ENCODE results near the gene RETSAT.

Gene RETSAT

DNA sequence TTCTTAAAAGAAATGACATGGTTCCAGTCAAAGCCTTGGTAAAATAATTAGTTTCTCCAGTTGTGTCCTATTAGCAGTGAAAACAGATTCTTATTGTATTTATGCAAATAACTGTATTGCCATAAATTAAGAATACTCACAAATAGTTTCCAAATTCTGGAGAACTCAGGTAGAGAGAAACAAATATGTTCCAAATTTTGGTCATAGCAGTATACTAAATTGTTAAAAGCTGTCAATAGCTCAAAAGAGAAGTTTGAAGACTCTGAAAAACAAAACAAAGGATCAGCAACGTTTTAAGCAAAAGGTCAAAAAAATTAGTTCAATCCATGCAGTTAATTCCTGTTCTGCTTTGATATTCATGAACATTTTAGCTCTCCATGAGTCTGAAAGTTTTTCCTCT is 25.7 kb upstream of the RETSAT start:
- H3K4me3 ChIP-seq (ENCODE audit: low read depth, low read length) = no peak overlapping the region
- no peak for DNase-seq (ENCODE audit: low read depth)
- no peak for TF ChIP-seq CTCF (IDR thresholded peaks at IDR 0.05; ENCODE audit: low read depth, low read length, missing control alignments)

- H3K4me3 ChIP-seq (ENCODE audit: low read depth, low read length) = no peak overlapping the region
- DNase-seq (ENCODE audit: low read depth) = no peak
- TF ChIP-seq CTCF (IDR thresholded peaks at IDR 0.05; ENCODE audit: low read depth, low read length, missing control alignments) = no peak
These were observed 23.9 kb upstream of the RETSAT start for GRCh38 chr2:85378257-85378656.

DNA sequence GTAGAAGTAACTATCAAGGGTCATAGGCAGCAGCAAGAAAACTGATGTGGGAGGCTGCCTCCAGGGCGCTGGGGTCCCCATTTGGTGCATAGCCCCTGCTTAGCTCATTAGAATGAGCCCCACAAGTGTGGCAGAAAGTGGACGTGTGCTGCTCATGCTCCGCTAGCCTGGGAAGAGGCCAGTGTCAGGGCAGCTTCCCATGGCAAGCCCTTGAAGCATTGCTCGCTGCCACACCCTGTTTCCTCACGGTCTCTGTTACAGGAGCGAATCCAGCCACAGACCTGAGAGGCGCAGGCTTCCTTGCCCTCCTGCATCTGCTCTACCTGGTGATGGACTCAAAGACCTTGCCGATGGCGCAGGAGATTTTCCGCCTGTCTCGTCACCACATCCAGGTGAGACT is 22.8 kb upstream of the RETSAT start:
- no peak overlapping the region for H3K4me3 ChIP-seq (ENCODE audit: low read depth, low read length)
- no peak for TF ChIP-seq CTCF (IDR thresholded peaks at IDR 0.05; ENCODE audit: low read depth, low read length, missing control alignments)
- DNase-seq (ENCODE audit: low read depth) = no peak

- TF ChIP-seq CTCF (IDR thresholded peaks at IDR 0.05; ENCODE audit: low read depth, low read length, missing control alignments) = no peak
- DNase-seq (ENCODE audit: low read depth) = no peak
- no peak overlapping the region for H3K4me3 ChIP-seq (ENCODE audit: low read depth, low read length)
These were observed 22.1 kb upstream of the RETSAT start for GRCh38 chr2:85376291-85377065.

DNA sequence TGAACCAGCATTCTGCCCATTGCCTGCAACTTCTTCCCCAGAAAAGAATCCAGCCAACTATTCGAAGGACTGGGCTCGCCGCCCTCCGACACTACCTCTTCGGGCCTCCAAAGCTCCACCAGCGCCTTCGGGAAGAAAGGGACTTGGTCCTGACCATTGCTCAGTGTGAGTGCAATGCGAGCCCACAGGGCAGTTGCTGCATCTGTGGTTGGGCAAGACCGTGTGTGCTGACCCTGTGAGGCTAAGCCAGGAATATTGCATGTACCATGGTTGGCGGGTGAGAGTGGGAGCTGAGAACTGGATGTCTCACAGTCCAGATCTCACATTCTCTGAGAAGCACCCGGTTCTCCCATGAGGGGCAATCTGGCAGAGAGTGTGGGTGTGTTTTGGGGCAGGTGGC is 16.7 kb upstream of the RETSAT start:
- DNase-seq (ENCODE audit: low read depth) = no peak
- no peak overlapping the region for H3K4me3 ChIP-seq (ENCODE audit: low read depth, low read length)
- TF ChIP-seq CTCF (IDR thresholded peaks at IDR 0.05; ENCODE audit: low read depth, low read length, missing control alignments) = no peak

DNA sequence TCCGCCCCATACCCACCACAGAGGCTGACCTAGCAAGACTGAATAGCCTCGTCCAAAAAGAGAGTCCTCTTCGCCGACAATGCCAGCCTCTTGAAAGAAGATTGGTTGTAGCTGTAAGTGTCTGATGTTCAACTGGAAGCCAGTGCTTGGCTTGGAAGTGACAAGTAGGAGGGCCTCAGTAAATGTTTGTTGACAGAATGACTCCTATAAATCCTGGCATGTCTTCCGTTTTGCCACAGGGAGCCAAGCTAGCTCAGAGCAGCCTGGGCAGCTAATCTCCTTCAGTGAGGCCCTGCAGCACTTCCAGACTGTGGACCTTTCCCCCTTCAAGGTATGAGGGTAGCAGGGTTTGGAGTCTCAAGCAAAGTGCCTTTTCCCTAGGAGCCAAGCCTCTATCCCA is 15.2 kb upstream of the RETSAT start:
- no peak for TF ChIP-seq CTCF (IDR thresholded peaks at IDR 0.05; ENCODE audit: low read depth, low read length, missing control alignments)
- DNase-seq (ENCODE audit: low read depth) = no peak
- no peak overlapping the region for H3K4me3 ChIP-seq (ENCODE audit: low read depth, low read length)

DNA sequence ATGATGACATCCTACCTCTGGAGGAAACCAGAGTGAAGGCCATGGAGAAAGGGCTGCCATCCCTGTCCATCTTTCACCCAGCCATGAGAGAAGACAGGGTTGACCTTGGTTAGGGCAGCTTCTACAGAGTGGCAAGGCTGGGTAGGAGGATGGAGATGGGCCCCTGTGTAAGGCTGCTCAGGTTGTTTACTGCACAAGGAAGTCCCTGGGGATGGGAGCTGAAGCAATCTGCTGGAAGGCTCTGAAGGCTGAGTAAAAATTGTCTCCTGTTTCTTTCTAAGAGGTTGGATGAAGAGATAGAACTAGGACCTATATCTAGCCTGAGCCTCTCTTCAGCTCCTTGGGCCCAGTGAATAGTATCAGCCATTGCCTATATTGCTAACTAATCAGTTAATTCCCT is 14.6 kb upstream of the RETSAT start:
- TF ChIP-seq CTCF (IDR thresholded peaks at IDR 0.05; ENCODE audit: low read depth, low read length, missing control alignments) = no peak
- no peak overlapping the region for H3K4me3 ChIP-seq (ENCODE audit: low read depth, low read length)
- no peak for DNase-seq (ENCODE audit: low read depth)

All from GM12864 (cell line).